Measurements from ENCODE around the gene PAX2.

Gene PAX2

GRCh38 chr10:100740476-100741377 is 4.7 kb upstream of the PAX2 start:
- DNase-seq, result no peak

GRCh38 chr10:100741378-100742075 is 3.9 kb upstream of the PAX2 start:
- no peak for DNase-seq

DNA sequence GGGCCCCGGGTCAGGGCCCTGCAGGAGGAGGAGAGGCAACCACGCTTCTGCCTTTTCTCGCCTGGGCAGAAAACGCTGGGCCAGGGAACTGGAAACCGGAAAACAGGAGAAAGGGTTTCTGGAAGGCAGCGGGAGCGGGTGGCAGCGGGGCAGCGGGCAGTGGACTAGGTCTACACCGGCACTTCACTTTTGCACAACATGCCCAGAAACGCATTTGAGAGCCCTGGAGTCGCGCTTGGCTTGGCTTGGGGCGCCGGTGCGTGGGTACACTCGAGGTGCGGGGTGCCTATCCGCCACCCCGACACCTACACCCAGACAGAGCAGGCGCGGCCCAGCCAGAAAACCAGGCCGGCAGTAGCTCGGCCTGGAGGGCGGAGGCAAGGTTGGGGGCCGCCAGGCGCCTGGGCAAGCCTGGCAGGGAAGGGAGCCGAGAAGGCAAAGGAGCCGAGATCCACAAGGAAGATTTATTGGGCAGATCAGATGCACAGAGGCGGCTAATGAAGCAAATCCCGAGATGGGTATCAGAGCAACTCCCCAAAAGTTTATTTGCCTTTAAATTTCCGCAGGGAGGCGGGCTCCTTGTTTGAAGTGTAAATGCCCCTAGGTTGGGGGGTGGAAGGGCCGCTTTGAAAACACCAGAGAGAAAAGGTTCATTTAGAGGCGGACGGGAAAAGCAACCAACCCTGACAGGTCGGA is 3.2 kb upstream of the PAX2 start:
- no peak for DNase-seq

GRCh38 chr10:100742936-100743335 is 2.4 kb upstream of the PAX2 start:
- DNase-seq, result no peak

GRCh38 chr10:100743626-100744135 is 1.7 kb upstream of the PAX2 start:
- peak; percentile 39 for DNase-seq

DNA sequence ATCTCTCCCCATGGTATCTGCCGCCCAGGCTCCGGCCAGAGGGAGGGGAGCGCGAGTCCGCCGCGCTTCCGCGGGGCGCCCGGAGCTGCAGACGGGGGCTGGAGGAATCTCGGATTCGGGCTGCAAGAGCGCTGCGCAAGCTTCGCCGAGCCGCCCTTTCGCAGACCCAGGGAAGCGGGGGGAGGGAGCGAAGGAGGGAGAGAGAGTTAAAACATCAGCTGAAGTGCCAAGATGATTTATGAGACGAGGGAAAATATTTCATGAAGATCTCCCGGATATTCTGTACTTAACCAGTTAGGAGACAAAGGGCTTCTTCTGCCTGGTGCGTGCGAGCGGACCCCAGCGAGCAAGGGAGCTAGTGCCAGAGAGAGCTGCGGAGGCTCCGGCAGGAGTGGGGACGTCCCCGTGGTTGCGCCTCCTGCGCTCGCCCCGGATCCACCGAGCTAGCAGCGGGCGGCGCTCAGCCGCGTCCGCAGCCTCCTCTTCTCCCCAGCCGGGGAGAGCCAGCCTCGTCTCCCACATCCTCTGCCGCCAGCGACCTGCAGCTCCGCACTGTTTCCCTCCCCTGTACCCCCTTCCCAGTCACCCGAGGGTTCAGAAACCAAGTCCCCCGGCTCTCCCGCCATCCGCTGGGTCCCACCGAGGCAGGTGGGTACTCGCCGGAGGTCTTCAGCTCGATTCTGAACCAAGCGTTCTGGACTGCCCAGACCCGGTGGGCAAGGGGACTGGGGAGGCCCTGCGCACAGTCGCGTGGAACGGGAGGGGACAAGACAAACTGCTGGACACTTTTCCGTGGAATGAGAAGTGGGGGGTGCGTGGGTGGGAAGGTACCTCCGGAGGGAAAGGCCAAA is 1.0 kb upstream of the PAX2 start:
- DNase-seq, result no peak

- no peak for DNase-seq
Observed at GRCh38 chr10:100745882-100746783, 751 bp downstream of the PAX2 start.

DNA sequence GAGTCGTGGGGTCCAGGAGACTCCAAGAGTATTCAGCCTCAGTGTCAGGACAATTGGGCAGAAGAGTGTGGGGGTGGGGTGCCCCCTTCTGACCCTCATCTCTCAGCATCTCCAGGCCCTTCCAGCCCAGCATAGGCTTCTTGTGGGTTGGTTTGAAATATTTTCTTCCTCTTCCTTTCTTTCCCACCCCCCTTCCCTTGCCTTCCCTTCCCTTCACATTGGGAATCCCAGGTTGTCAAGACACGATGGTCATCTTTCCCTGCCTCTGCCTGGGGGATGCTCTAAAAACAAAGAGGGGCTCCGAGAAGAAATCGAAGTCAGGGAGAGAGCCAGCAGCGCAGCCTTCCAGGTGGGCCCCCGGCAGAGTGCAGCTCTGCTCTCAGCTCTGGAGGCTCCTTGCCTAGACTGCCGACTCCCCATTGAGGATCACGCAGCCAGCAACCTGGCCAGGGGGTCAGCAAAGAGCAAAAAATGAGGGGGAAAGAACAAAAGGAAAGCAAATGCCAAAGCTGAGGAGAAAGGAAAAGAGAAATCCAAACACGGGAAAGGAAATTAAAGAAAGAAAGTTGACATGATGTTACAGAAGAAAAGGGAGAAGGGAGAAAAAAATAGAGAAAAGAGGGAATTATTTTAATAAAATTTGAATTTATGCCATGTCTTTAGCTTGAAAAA is 1.5 kb downstream of the PAX2 start:
- no peak for DNase-seq

DNA sequence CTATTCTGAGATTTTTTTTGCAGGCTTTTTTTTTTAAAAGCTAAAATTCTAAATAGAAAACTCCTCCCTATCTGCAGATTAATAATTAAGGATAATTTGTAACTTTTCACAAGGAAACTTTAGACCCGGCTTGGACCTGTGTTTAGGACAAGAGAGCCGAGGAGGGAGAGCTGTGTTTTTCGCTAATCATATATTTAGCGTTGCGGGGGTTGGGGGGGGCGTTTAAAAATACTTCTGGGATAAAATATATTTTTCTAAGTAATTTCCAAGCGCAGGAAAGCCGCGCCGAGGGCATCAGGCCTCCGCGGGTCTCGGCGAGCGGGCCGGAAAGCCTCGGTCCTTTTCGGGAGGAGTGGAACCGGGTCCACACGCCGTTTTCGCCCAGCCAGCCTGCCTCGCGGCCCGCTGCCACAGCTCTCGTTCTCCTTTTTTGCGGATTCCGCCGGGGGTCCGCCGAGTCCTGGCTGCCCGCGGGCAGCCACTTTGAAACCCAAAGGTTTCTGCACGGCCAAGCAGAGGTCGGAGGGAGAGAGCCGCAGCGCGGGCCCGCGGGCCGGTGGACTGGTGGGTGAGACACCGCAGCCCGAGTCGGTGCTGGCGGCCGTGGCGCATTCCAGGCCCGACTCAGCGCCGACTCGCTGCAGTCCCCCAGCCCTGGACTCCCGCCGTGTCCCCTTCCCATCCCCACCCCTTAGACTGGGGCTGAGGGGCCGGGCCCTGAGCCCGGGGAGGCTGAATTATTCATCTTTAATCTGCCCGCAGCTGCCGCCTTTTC is 2.3 kb downstream of the PAX2 start:
- DNase-seq, result no peak

DNA sequence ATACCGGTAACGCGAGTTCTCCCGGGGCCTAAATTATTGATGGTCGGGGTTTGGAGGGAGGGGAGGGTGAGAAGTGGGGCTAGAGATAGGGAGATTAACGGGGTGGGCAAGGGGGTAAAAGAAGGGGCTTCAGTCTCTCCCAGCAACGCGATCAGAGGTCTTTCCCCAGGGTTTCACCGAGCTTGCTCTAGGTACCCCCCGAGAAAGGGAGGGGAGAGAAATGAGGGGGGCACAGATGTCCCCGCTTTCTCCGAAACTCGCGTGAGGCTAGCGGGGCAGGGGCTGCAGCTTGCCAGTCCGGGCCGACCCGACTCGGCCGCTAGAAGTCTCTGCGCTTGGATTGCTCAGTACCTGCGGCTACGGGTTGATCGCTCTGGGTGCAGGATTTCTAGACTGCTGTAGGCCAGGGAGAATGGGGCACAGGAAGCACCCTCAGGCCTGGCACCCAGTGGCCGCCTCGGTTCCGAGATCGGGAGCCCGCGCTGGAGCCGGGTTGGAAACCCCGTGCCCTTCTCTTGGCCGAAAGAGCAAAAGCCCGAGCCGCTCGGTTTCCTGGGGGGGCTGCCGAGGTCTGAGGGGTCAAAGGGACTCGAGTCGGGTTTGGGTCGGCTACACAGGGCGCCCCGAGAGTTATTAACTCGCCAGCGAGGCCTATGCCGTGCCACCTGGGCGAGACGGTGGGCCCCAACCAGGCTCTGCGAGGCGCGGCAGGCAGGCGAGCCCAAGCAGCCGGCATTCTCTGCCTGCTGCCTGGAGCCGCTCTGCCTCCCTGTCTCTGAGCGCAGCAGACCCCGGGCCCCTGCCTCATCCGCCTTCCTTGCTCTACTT is 3.1 kb downstream of the PAX2 start:
- no peak for DNase-seq

DNA sequence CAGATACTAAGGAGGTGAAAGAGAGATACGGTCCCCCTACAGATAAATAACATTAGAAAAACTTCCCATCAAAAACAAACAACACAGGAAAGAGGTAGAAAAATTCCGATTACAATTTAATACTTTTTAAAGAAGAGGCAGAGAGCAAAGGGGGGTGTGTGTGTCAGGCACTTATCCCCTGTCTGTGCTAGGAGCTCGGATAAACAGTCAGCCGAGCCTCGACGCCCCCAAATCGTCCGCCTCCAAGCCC is 3.6 kb downstream of the PAX2 start:
- DNase-seq, result no peak

GRCh38 chr10:100749309-100750217 is 4.2 kb downstream of the PAX2 start:
- DNase-seq, result no peak

DNA sequence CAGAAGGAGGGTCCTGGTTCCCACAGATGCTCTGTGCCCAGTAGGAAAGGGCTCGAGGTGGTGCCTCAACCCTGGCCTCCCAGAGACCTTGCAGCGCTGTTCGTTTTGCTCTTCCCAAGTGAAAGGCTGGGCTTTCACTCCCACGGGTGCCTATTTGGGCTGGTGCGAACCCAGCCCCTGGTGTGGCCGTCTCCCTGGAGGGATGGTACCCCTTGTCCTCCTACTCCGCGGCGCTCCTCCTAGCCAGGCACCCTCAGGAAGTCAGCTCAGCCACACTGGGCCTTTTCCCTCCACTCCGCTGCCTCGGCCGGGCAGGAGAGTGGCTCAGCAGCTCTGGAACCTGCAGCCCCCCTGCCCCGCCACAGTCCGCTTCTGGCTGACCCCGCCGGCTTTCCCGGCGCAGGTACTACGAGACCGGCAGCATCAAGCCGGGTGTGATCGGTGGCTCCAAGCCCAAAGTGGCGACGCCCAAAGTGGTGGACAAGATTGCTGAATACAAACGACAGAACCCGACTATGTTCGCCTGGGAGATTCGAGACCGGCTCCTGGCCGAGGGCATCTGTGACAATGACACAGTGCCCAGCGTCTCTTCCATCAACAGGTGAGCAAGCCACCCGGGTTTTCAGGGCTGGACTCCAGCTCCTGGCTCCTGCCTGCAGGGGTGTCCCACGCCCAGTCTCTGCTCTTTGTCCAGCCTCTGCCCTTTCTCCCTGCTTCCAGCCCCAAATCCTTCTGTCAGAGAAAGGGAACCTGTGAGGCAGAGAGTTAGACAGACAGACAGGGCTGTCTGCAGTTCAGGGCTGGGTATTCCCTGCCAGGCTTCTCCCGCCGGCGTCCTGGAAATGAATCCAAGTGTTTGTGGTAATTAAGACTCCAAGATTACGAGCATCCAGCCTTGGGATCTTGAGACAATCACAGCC is 5.2 kb downstream of the PAX2 start:
- no peak for DNase-seq

DNA sequence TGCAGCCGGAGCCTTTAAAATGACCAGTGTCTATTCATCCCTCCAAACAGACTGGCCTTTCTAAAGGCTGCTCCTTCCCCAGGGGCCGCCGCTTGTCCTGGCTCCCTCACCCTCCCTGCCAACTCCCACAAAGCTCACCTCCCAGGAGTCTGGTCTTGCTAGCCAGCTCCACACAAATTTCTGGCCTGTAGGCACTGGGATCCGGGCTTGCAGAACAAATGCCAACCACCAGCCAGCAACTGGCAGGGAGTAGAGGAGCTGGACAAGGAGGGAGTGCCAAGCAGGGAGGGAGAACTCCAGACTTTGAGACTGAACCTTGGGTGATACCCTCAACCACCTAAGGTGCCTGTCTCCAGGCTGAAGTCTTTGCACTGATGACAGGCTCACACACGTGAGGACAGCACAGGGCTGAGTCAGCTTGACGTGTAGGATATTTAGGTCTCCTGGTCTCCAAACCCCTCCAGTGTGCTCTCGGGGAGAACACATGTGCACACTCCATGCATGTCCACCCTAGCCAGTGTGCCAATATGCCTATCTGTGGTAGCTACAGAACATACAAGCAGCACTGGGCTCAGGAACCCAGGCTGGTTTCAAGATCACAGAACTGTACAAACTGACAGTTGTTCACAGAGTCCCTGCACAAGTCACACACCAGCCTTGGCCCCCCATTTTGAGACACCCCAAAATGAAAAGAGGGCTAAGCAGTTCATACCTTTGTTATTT is 6.0 kb downstream of the PAX2 start:
- DNase-seq, result no peak

DNA sequence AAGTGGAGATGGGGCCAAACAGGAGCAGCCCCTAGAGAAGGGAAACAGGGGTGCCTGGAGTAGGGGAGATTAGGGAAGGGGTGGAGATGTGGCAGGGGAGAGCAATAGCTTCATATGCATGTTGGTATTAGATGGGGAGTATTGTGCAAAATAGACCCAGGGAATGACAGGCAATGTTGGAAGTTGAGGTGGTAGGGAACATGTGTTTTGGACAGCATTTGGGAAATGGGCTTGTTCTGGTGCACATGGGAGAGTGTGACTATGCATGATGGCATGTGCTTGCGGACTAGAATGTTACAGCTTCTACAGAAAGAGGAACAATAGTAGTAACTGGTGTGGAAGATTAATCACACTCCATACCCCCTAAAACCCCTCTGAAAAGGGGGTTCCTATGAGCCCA is 10.4 kb downstream of the PAX2 start:
- no peak for DNase-seq

DNA sequence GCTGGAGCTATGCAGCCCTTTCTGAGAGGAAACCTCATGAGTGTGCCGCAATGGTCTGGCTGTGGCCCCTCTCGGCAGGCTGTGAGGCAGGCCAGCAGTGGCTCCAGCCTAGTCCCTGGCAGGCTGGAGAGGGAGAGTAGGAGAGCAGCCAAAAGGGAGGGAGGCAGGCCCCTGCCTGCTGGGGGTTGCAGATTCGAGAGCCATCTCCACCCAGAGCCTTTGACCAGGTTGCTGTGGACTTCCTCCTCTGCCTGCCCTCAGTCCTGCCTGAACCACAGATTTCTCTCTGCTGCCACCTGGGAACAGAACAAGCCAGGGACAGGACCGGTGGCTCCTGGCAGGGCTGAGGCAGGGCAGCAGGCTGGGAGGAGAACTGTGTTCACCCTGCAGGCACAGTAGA is 13.9 kb downstream of the PAX2 start:
- no peak for DNase-seq

Data from fibroblast of upper back skin (primary cell).